GM18519 (cell line): ENCODE results near the gene FKBP1C.

Experiments
- ATAC-seq: cut with Tn5 transposase; IDR thresholded peaks from one replicate; pipeline ENCODE4 v1.9.1; 2021; ENCODE audit warnings: mild to moderate bottlenecking, moderate library complexity; ENCODE audit not compliant: unreplicated experiment, low FRiP score

FKBP1C gene

GRCh38 chr6:63259153-63259552 is 47.9 kb downstream of the FKBP1C start:
- ATAC-seq = no peak

DNA sequence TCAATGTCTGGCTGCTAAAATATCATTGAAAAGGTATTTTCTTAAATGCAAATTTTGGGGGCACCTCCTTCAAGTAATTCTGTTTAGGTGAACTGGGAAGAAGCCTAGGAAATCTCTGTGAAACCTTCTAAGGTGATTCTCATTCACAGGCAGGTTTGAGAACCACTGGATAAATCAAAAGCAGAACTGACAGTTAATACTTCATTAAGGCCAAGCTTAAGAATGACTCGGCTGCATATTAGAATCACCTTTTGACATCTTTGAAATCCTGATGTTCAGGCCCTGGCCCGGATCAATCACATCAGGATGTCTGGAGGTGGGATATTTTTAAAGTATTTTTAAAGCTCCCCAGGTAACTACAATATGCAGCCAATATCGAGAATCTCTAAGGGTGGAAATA is 50.6 kb downstream of the FKBP1C start:
- ATAC-seq = no peak
